K562 (cell line): Measurements from ENCODE around the gene HTR6. TPM values are rescaled to one million over a fixed set of nuclear protein-coding genes. Genes with fewer than 3 reads are reported as not detected.

ENCODE experiments used
- ATAC-seq: fragments of 200-7000 bp; cut with Tn5 transposase; 3 replicates; pipeline ENCODE4 v1.9.1; 2020; ENCODE audit warnings: moderate library complexity
- BruUV-seq: library from RNA; stranded (reverse); fragments of 400-500 nt; replicated peaks from 2 replicates; lab custom pipeline; 2021; lab: Mats Ljungman, UMichigan
- CTCF ChIA-PET: fragments of 300-600 bp; formaldehyde crosslinking; extraction: SDS; loops from one replicate; lab custom pipeline; 2021; ENCODE audit warnings: low intra/inter-chr PET ratio; lab: Yijun Ruan, JAX
- POLR2A ChIA-PET: fragments of 300-600, 350-650 bp; sonication (Branson Sonifier 250); formaldehyde crosslinking; extraction: SDS; loops from one replicate; lab custom pipeline; 2021; ENCODE audit warnings: antibody characterized with exemption, inconsistent platforms; lab: Yijun Ruan, JAX
- DNase-seq, 4 experiments: peaks; one replicate each; pipeline versions ENCODE4 v3.0.0 to v3.0.0-alpha.2; 2011 to 2018; ENCODE audit warnings: low spot score in 3 of 4, mixed read lengths in 3 of 4; ENCODE audit errors: extremely low read depth in 1 of 4
- FAIRE-seq: peaks from 2 replicates; lab custom pipeline; 2011; peaks lifted over from hg19 to GRCh38; lab: Jason Lieb, UNC
- H2AFZ ChIP-seq: 2 replicates; pipeline ENCODE4 v1.6.0; 2011; ENCODE audit warnings: low read depth, low read length, control low read depth, inconsistent platforms
- H3K27ac ChIP-seq: fragments of 200-600 bp; 3 replicates; pipeline ENCODE4 v1.8.0; 2011; ENCODE audit warnings: low read depth, mild to moderate bottlenecking, control low read depth, inconsistent platforms, low read length, moderate library complexity, mixed read lengths; ENCODE audit errors: extremely low read depth
- H3K27me3 ChIP-seq, 2 experiments: fragments of 300-600 bp in 1 of 2; 2 replicates in 1 of 2; 3 replicates in 1 of 2; pipeline versions ENCODE4 v1.6.0 to v1.8.0; 2011; ENCODE audit warnings: inconsistent platforms in 2 of 2, low read length in 2 of 2, mild to moderate bottlenecking in 1 of 2, mixed read lengths in 1 of 2, moderate library complexity in 1 of 2; ENCODE audit not compliant: control insufficient read depth in 2 of 2, insufficient read depth in 2 of 2
- H3K36me3 ChIP-seq: fragments of 300-600 bp; 3 replicates; pipeline ENCODE4 v1.8.0; 2011; ENCODE audit warnings: mild to moderate bottlenecking, low read length, inconsistent platforms; ENCODE audit not compliant: control insufficient read depth, insufficient read depth
- H3K4me1 ChIP-seq, 2 experiments: fragments of 200-600 bp in 1 of 2; replicated peaks in 1 of 2; 2 replicates in 1 of 2; 3 replicates in 1 of 2; pipeline versions ENCODE4 v1.5.1 to v1.8.0; 2011; ENCODE audit warnings: inconsistent platforms in 2 of 2, low read length in 2 of 2, mild to moderate bottlenecking in 1 of 2, mixed read lengths in 1 of 2, moderate library complexity in 1 of 2; ENCODE audit not compliant: control insufficient read depth in 2 of 2, insufficient read depth in 2 of 2
- H3K4me2 ChIP-seq: 2 replicates; pipeline ENCODE4 v1.6.1; 2011; ENCODE audit warnings: low read length, control low read depth, inconsistent platforms, mixed read lengths; ENCODE audit not compliant: insufficient read depth
- H3K4me3 ChIP-seq: fragments of 200-600 bp; sonication (generic), shearing (Covaris generic); 2 replicates; pipeline ENCODE4 v1.5.1; 2016; ENCODE audit warnings: control low read depth, inconsistent platforms
- H3K79me2 ChIP-seq: fragments of 200-600 bp; 3 replicates; pipeline ENCODE4 v1.8.0; 2011; ENCODE audit warnings: low read length, inconsistent platforms; ENCODE audit not compliant: control insufficient read depth, insufficient read depth
- H3K9ac ChIP-seq, 2 experiments: 2 replicates each; pipeline versions ENCODE4 v1.6.0 to v1.6.1; 2011; ENCODE audit warnings: low read depth in 2 of 2, low read length in 2 of 2, control low read depth in 1 of 2, inconsistent platforms in 1 of 2, mild to moderate bottlenecking in 1 of 2, mixed read lengths in 1 of 2; ENCODE audit not compliant: insufficient read depth in 1 of 2
- H3K9me1 ChIP-seq: one replicate; pipeline ENCODE4 v1.6.0; 2011; ENCODE audit warnings: inconsistent platforms, mild to moderate bottlenecking, low read length, moderate library complexity; ENCODE audit not compliant: control insufficient read depth, insufficient read depth
- H3K9me3 ChIP-seq: replicated peaks from 2 replicates; pipeline ENCODE4 v1.5.1; 2011; ENCODE audit warnings: low read depth, low read length, inconsistent platforms; ENCODE audit not compliant: control insufficient read depth, insufficient read depth
- H4K20me1 ChIP-seq: replicated peaks from 2 replicates; pipeline ENCODE4 v1.6.1; 2011; ENCODE audit warnings: low read length, inconsistent platforms, mixed read lengths; ENCODE audit not compliant: control insufficient read depth, insufficient read depth
- EWSR1 ChIP-seq: fragments of 450-650 bp; IDR thresholded peaks from 2 replicates; pipeline ENCODE4 v1.6.1; 2018; ENCODE audit warnings: borderline replicate concordance, mild to moderate bottlenecking, low read depth, moderate library complexity; ENCODE audit not compliant: partially characterized antibody
- HMG20B ChIP-seq: fragments of 250-450 bp; sonication (Bioruptor Pico); IDR thresholded peaks from 2 replicates; pipeline ENCODE4 v1.5.0; 2021; ENCODE audit warnings: mild to moderate bottlenecking
- IFI16 ChIP-seq: fragments of 250-450 bp; sonication (Bioruptor Pico); IDR thresholded peaks from 2 replicates; pipeline ENCODE4 v2.1.2; 2022; ENCODE audit warnings: mild to moderate bottlenecking, inconsistent platforms
- MECOM ChIP-seq: fragments of 250-450 bp; sonication (Bioruptor Pico); IDR thresholded peaks from 2 replicates; pipeline ENCODE4 v1.8.0; 2022; ENCODE audit warnings: inconsistent platforms
- NR2C2 ChIP-seq, 2 experiments: fragments of 200-800 bp in 1 of 2; sonication (Bioruptor generic) in 1 of 2; sonication (generic) in 1 of 2; formaldehyde crosslinking in 1 of 2; IDR thresholded peaks; 2 replicates each; pipeline versions ENCODE4 v1.6.1 to v1.8.0; 2016 to 2022; ENCODE audit warnings: mild to moderate bottlenecking in 1 of 2, missing compliant biosample characterization in 1 of 2, missing genetic modification characterization in 1 of 2, missing genetic modification reagents in 1 of 2
- PREB ChIP-seq: sonication (generic); formaldehyde crosslinking; IDR thresholded peaks from 2 replicates; pipeline ENCODE4 v1.8.1; 2023; ENCODE audit warnings: mild to moderate bottlenecking, missing genetic modification reagents
- RFX7 ChIP-seq: fragments of 250-450 bp; sonication (Bioruptor Pico); IDR thresholded peaks from 2 replicates; pipeline ENCODE4 v1.5.1; 2021; ENCODE audit warnings: mild to moderate bottlenecking
- SMC3 ChIP-seq: conservative IDR thresholded peaks from 2 replicates; pipeline ENCODE4 v1.6.1; 2011; ENCODE audit warnings: low read depth, low read length, improper control_type of control experiment; ENCODE audit not compliant: insufficient read depth
- TCFL5 ChIP-seq: fragments of 250-450 bp; sonication (Bioruptor Pico); conservative IDR thresholded peaks from 2 replicates; pipeline ENCODE4 v1.6.1; 2021; ENCODE audit warnings: mild to moderate bottlenecking, moderate library complexity, matching md5 sums
- ZNF407 ChIP-seq: fragments of 450-650 bp; IDR thresholded peaks from 2 replicates; pipeline ENCODE4 v1.6.1; 2016; ENCODE audit warnings: low read depth
- WGBS: fragments of 100-300 bp; shearing (Covaris generic); methylation state at CpG from one replicate; pipeline ENCODE4 v1.1.6; 2016; ENCODE audit warnings: low coverage, mixed read lengths; ENCODE audit not compliant: insufficient coverage; ENCODE audit errors: missing lambda C conversion rate; 5-methylcytosine and 5-hydroxymethylcytosine counted together
- in situ Hi-C: fragments of 300-500 bp; cut with MboI; formaldehyde crosslinking; loops from 4 replicates; pipeline ENCODE4 v1.15.0; 2018; ENCODE audit warnings: inconsistent platforms, mixed read lengths
- intact Hi-C: fragments of 100-400 bp; cut with micrococcal nuclease; formaldehyde crosslinking; loops from 2 replicates; pipeline ENCODE4 v1.14.2; 2022
- polyA plus RNA-seq, 8 experiments: library from polyadenylated mRNA; depleted of rRNA in 4 of 8; stranded (reverse) in 5 of 8; unstranded in 3 of 8; fragments of >200 nt; fragmentation: Nextera tagmentation in 2 of 8; fragmentation: Illumina TruSeq in 1 of 8; extraction: Ambion mirVana in 2 of 8; extraction: Trizol in 1 of 8; gene quantifications; 2 replicates each; pipeline versions ENCODE4 v1.2.1 to v1.2.3, GENCODE V29; 2011 to 2014; ENCODE audit warnings: inconsistent platforms in 1 of 8, missing spikeins in 1 of 8
- total RNA-seq, 7 experiments: library from RNA; depleted of rRNA in 6 of 7; stranded (reverse); fragments of >200 nt in 6 of 7; fragmentation: Illumina TruSeq in 2 of 7; extraction: Trizol in 2 of 7; gene quantifications; 2 replicates each; pipeline versions ENCODE4 v1.2.1 to v1.2.3, GENCODE V29; 2011 to 2021; ENCODE audit warnings: low replicate concordance in 1 of 7
- TF ChIP-seq, protein P1 (sequence below): fragments of 450-650 bp; formaldehyde crosslinking; conservative IDR thresholded peaks from 2 replicates; pipeline ENCODE4 v1.4.0; 2022; ENCODE audit warnings: mild to moderate bottlenecking, missing genetic modification characterization

HTR6 gene
- total and polyA plus RNA-seq, 9 of the 15 experiments (the other 6 are each of a cell fraction or from before 2014, with no cell fraction given) = not detected

GRCh38 chr1:19712928-19713327 is 48.3 kb downstream of the HTR6 start:
- 0% methylated on average over 4 of the region's 4 CpGs for WGBS
- BruUV-seq = no TSS peak
- no peak overlapping the region for H2AFZ ChIP-seq
- H3K27me3 ChIP-seq = peaks cover 17 to 22% of the 10 kb centered on the region in 2 experiments; a peak in 3 of 5 replicates
- no peak overlapping the region for H3K4me3 ChIP-seq
- FAIRE-seq (no peak), ATAC-seq (no peak), DNase-seq (no peak)
- no peaks in the 10 kb centered on the region; the same call in 1 of the 2 replicates for H4K20me1 ChIP-seq
- ChIA-PET CTCF (no interaction called here), POLR2A (no interaction called here)
- H3K4me2 ChIP-seq = no peak overlapping the region
- no peak overlapping the region for H3K9ac ChIP-seq
- H3K79me2 ChIP-seq = no peaks in the 10 kb centered on the region
- H3K9me1 ChIP-seq = no peaks in the 10 kb centered on the region
- H3K36me3 ChIP-seq = no peaks in the 10 kb centered on the region
- intact Hi-C loops (no loop called here), in situ Hi-C loops (no loop called here)
- H3K27ac ChIP-seq = no peak overlapping the region
- H3K9me3 ChIP-seq = no peaks in the 10 kb centered on the region
- no peaks in the 10 kb centered on the region for H3K4me1 ChIP-seq
- TF ChIP-seq ZNF407 (no peak), EWSR1 (no peak), SMC3 (no peak), IFI16 (CRISPR knock-in tag) (no peak), NR2C2 (CRISPR knock-in tag; IDR thresholded peaks at IDR 0.05) (no peak), NR2C2 (tag; IDR thresholded peaks at IDR 0.05) (no peak), TCFL5 (CRISPR knock-in tag) (no peak), HMG20B (CRISPR knock-in tag) (no peak), RFX7 (CRISPR knock-in tag) (no peak), MECOM (CRISPR knock-in tag) (no peak), PREB (CRISPR knock-in tag) (no peak)
- TF ChIP-seq, protein P1, sequence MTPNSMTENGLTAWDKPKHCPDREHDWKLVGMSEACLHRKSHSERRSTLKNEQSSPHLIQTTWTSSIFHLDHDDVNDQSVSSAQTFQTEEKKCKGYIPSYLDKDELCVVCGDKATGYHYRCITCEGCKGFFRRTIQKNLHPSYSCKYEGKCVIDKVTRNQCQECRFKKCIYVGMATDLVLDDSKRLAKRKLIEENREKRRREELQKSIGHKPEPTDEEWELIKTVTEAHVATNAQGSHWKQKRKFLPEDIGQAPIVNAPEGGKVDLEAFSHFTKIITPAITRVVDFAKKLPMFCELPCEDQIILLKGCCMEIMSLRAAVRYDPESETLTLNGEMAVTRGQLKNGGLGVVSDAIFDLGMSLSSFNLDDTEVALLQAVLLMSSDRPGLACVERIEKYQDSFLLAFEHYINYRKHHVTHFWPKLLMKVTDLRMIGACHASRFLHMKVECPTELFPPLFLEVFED (CRISPR knock-in tag) = no peak
